D341Med (cell line): ENCODE measurements around the gene SLC9C1.

Source experiments
- DNase-seq: peaks from one replicate; pipeline ENCODE4 v3.0.0; 2012; ENCODE audit warnings: low spot score

SLC9C1 gene

DNA sequence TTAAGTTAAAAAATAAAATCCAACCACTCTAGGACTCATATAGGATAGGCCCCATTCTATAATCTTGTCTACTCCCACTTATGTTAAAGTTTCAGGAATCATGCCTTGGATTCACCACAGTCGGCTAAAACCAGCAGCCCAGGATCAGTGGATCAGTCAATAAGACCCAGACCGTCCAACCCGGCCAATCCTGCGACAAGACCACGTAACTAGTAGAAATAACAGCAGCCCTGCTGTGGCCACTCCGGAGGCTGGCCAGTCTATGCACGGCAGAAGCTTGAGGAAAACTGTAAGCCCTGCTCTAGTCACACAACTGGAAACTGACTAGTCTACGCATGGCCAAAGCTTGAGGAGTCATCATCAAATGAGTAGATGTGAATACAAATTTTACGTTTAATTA is 12.8 kb upstream of the SLC9C1 start:
- no peak for DNase-seq

DNA sequence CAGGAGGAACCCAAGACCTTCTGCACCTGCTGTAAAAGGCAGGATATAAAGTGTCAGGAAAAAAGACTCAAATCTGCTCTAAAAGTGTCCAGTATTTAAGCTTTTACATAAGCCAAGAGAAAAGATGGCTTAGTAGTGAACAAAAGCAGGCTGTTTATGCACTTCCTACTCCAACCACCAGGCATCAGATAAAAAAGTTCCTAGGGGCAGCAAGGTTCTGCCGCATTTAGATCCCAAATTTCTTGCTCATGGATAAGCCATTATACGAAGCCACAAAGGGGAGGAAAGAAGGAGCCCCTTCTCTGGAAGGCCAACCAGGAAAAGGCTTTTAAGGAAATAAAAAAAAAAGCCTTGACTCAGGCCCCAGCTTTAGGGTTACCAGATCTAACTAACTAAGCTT is 10.6 kb upstream of the SLC9C1 start:
- DNase-seq = no peak

DNA sequence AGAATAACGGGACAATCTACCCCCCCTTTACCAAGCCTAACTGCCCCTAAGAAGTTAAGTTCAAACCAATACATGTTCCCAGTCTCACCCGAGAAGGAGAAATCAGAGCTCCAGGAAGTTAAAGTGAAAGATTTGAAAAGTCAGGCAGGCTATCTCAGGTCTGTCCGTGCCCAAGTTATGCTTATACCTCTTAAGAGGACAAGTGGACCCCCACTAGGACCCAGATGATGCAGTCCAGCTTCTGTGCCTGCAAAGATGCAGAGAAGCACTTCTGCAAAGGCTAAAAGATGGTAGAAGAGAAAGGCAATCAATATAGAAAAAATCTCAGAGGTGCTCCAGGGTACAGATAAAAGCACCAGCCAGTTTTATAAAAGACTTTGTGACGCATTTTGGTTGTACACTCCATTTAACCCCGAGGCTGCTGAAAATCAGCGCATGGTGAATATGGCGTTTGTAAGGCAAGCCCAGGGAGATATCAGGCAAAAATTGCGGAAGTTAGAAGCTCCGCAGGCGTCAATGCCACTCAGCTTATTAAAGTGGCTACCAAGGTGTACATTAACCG is 9.8 kb upstream of the SLC9C1 start:
- DNase-seq = no peak

DNA sequence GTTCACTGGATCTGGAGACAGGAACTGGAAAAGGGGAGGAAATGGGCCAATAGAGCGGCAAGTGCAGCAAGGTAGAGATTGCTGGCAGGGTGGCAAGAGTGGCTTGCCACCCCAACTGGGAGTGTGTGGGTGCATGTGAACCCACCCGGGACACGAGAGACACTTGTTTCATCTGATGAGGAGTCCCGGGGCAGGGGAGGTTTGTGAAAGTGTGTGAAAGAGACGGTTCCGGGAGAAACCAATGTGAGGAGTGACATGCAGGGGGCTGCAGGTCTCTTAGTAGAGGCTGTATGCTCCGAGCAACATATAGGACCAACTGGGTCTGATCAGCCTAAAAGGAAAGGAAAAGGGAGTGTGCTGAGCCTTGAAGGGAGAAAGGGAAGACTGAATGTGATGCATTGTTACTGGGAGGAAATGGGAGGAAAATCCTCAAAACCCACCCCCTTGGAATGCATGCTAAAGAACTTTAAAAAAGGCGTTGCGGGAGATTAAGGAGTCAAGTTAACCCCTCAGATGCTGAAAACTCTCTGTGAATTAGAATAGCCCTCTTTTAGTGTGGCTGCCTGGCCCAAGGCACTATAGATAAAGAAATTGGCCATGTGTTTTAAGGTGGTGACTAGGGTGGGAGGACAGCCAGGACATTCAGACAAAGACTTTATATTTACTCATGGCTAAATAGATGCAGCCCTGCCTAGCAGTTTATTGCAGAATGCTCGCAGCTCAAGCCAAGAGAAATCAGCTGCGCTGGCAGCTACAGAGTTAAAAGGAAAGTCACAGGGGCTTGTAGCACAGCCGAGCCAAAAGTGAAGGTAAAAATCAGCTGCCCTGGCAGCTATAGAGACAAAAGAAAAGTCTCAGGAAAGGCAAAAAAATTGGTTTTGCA is 9.1 kb upstream of the SLC9C1 start:
- no peak for DNase-seq

DNA sequence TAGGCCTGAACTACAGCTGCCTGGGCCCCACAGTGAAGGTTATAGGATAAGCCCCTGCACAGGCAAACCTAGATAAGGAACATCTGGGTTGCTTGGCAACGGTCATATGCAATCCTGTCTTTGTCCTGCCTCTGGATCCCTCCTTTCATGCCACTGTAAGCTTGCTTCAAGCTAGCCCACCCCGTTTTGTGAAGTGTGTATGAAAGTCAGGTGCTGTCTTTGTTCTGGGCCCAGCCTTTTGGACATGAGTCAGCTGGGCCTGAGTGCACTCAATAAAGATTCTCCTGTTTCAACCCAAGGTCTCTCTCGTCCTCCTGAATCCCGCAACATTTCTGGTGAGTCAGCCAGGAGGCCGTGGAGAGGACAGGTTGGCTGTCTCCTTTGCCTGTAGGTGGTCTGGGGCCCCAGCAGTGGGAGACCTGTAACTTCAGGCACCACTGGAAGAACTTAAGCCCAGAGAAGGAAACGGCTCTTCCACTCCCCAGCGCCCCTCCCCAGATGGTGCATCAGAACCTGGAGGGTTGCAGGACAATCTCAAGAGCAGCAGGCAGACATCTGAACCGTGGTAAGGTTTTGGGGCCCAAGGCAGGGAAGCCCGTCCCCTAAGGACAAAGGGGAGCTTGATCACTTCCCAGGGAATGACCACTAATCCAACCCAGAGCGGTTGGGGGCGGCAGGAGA is 8.3 kb upstream of the SLC9C1 start:
- DNase-seq = no peak

DNA sequence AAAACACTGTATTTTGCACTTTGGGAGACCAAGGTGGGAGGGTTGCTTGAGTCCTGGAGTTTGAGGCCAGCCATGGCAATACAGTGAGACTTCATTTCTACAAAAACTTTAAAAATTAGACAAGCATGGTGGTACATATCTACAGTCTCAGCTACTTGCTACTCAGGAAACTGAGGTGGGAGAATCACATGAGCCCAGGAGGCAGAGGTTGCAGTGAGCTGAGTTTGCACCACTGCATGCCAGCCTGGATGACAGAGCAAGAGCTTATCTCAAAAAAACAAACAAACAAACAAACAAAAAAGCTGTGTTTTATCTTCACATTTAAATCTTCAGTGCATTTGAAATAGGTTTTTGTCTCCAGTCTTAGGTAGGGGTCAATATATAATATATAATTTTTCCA is 4.8 kb upstream of the SLC9C1 start:
- DNase-seq = no peak

DNA sequence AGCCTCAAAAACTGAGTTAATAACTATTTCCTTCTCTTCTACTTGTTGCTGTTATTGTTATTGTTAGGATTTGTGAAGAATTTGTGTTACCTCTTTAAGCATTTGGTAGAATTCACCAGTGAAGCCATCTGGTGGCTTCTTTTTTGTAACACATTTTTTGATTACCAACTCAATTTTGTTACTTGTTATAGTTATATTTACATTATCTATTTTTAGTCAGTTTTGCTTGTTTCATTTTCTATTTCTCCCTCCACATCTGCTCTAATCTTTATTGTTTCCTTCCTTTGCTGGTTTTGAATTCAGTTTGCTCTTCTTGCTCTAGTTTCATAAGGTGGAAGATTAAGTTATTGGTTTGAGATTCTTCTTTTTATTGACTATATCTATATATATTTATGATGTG is 3.7 kb upstream of the SLC9C1 start:
- no peak for DNase-seq

DNA sequence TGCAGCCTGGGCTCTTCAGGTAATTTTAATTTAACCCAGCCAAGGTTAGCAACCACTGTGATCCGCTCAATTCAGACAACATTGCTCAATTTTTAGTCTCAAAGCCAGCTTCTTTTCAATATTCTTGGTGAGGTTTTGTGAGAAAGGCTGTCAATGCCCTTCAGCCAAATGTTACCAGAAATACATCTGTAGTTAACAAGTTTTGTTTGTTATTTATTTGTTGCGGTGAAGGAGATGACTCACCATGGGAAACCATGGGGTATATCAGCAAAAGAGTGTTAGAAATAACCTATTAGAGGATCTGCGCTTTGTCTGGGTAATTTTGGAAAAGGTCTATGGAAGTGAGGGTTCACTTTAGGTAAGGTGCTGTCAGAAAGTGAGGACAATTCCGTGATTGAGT is 5.0 kb downstream of the SLC9C1 start:
- DNase-seq = no peak

DNA sequence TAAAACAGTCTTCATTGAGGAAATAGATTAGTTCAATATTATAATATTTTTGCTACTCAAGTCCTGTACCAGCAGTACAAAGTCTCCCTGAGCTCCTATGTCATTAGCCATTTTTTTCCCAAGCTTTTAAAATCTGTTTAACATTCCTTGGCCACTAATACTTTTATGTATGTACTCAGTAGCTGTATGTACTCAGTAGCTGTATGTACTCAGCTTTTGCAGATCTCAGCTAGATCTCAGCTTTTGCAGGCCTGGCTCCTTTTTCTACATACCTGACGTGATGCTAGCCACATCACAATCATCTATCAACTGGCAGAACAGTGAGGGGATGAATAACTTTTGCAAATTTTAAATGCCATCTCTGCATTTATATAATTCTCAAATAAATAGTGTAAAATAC is 13.8 kb downstream of the SLC9C1 start:
- no peak for DNase-seq

DNA sequence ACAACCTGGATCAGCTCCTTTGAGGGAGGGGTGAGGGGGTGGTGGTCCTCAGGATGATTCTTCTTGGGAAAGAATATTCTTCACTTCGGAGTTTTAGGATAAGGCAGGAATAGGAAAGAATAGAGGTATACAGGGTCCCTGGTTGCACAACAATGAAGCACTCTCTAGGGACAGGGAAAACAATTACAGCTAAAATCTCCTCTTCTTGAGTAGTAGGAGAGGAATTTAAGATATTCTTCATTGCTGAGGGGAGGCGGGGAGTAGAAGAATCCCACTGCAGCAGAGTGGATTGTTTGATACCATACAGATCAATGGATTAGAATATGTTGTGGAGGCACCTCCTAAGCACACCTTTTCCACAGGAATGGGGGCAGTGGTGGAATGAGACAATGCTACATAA is 20.5 kb downstream of the SLC9C1 start:
- DNase-seq = no peak

DNA sequence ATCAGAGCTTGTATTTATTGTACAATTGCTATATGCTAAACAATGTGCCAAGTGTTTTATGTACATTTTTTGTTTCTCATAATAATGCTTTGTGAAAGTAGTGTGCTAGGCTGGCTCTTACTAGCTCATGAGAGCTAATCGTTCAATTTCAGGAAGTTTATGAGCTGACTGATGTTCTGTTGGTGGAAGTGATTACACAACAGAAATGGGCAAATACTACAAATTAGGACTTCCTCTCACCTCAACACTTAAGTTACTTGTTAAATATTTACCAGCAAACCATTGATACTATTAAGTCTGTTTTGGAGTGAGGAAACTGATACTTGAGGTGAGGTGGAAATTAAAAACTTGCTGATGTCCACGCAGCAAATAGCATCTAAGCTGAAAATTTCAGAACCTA is 32.3 kb downstream of the SLC9C1 start:
- no peak for DNase-seq

DNA sequence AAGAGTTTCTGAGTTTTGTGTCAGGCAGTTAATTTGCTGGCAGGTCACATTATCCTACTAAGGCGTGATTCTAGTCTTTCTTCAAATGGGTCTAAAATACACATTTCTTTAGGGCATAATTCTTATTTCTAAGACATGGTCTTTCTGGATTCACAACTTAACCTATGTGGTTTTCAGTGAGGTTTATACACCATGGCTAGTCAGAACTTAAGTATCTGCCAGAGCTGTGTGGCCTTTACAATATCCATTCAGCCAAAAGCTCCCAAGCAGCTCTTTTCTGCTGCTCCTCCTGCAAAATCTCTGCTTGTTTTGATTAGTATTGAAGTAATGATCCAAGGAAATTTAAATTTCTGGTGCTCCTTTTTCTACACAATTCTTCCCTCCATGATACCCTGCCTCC is 33.5 kb downstream of the SLC9C1 start:
- no peak for DNase-seq

DNA sequence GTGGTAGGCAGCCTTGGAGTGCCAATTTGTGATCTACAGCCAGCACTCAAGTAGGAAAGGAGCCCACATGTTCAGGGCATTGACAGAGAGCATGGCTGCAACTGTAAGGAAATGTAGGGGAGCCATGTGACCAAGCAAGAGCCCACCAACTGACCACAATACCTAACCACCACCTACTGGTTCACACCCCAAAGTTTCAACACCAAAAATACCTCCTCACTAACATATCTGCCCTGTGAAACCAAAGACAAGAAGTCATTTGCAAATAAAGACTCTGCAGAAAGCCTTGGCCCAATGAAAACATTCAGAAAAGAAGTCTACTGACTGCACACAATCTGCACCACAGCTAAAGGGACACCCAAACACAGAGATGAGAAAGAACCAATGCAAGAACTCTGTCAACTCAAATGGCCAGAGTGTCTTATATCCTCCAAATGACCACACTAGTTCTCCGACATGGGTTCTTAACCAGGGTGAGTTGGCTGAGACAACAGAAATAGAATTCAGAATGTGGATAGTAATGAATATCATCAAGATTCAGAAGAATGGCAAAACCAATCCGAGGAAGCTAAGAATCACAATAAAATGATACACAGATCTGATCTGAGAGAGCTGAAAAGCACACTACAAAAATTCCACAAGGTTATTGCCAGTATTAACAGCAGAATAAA is 40.6 kb downstream of the SLC9C1 start:
- DNase-seq = no peak

DNA sequence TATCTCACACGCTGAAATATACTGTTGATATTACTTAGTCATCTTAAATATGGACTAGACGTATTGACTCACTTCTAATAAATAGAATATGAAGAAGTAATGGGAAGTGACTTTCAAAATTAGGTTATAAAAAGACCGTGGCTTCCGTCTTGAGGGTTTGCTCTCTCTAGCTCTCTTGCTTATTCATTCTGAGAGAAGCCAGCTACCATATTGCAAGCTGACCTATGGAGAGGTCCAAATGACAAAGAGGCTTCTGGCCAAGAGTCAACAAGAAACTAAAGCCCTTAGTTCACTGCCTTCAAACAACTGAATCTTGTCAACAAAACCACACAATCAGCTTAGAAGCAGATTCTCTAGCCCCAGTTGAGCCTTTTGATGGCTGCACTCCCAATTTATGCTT is 46.1 kb downstream of the SLC9C1 start:
- DNase-seq = no peak

DNA sequence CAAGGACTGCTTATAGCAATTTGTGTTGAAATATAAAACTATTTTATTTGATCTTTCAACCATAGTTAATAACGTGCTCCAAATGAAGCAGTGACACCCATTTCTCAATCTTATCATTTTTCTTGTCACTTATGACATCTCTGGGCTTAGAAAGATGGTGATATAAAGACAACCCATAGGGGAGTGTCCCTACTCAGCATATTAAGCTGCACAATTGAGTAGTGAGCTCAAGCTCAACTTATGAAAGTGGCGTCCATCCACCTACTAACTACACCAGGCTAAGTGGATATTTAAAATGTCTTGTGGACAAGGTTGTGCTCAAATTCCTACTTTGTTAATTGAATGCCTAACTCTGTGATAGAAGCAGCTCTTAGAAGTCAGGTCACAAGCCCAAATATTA is 46.7 kb downstream of the SLC9C1 start:
- DNase-seq = no peak

DNA sequence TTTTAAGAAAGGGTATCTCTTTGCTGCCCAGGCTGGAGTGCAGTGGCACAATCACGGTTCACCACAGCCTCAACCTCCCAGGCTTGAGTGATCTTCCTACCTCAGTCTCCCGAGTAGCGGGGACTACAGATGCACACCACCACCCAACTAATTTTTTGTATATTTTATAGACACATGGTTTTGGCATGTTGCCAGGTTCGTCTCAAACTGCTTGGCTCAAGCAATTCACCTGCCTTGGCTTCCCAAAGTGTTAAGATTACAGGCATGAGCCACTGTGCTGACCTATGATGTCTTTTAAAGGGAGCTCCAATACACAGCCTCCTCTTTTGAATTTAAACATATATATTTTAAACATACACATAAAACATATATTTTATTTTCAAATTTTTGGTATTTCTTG is 60.9 kb downstream of the SLC9C1 start:
- no peak for DNase-seq

DNA sequence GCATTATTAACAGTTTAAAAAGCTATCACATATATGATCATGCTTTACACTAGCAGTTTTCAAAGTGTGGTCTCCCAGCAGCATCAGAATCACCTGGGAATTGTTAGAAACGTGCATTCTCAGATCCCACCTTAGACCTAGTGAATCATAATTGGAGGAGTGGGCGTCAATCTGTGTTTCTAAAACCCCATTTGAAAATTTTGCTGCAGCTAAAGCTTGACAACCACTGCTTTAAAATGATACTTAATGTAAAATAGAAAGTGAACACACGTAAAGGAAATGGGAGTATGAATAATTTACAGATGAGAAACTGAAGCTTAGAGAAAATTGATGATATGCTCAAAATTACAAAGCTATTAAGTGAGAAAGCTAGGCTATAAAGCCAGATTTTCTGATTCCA is 62.3 kb downstream of the SLC9C1 start:
- DNase-seq = no peak

DNA sequence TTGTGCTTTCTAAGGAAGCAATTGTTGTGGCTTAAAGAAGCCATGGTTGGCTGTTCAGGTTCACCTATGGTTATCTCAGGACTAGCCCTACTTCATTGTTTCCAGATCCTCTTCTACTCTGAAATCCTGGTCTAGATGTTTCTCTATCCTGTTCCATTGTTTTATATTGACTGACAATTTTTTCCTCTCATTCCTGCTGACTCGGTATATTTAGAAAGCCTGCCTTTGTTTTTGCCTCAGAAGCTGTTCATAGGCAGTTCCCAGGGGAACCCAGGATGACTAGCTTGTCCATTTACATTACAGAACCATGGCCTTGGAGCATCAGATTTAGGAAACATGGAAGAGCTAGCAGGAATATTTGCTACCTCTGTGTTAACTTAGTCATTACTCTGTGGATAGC is 64.0 kb downstream of the SLC9C1 start:
- no peak for DNase-seq

DNA sequence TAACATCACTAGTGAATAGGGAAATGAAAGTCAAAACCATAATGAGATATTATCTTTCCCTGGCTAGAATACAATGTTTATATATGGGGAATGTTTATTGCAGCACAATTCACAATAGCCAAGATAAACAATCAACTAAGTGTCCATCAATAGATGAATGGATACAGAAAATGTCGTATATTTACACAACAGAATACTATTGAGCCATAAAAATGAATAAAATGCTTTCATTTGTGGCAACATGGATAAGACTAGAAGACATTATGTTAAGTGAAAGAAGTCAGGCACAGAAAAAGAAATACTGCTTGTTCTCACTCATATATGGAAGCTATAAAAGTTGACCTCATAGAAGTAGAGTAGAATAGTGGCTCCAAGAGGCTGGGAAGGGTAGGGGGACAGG is 65.2 kb downstream of the SLC9C1 start:
- no peak for DNase-seq

DNA sequence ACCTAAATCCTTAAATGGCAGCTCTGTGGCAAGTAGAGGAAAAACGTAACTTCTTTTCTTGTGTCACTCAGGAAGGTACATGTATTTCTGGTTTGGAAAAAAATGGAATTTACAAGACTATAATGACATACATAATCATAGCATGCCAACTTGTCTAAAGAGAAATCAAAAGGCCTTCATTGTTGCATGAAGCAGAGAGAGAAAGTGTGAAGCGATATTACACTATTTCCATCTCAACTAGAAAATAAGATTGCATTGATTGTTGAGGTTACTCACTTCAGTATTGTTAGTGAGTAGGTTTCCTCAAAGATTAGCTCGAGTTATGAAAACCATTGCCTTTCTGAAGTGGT is 93.7 kb downstream of the SLC9C1 start:
- DNase-seq = no peak

DNA sequence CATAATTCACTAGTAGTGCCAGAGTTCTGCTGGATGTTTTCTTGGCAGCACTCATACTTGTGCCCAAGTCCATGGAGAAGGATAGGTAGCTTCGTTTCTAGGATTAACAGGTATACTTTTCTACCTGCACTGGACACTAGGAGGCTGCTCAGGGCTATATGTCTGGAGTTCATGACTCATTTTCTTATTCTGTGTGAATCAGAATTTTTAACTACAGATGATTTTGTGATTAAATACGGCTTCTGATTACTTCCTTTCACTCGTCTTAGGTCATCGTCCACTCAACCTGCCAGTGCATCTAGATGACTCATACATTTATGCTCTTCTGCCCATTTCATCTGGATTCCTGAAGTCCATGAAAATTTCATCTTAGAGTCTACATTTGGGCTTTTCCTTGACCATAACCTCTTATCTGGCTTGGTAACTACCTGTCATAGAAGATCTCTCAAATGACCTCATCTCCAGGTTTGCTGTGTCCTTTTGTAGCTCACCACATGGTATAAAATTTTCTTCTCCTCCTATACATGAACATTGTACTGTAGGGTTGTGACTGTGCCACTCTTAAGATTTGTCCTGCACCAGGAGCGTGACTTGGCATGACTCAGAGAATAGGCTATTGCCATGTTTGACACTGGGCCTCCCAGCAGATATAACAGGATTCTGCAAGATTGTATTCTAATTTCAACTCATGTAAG is 94.2 kb downstream of the SLC9C1 start:
- DNase-seq = no peak

DNA sequence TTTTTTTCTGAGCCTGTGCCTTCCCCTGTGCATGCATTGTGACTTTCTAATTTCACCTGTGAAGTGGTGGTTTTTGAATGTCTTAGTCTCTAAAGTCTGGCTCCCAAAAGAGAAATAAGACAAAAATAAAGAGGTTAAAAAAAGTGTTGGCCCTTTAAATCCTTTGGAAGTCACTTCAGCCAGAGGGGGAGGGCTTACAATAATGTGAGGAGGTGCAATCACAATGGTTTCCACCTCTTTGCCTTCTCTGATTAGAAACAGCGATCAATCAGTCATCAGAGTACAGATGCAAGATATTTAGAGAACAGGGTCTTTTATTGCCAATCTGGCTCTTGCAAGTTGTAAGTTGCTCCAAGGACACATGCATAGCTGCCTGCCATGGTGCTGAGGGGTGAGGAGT is 96.9 kb downstream of the SLC9C1 start:
- DNase-seq = no peak
